Activated CD4-positive, alpha-beta T cell treated with anti-CD3 and anti-CD28 coated beads, Interleukin-2, Interleukin-6, amounts not matched to agents 100 ng/mL and 50 ng/mL, durations not matched to agents 16 hours and 8 hours (primary cell): ENCODE measurements around the gene MAP2K1.

Experiments used
- DNase-seq: peaks from one replicate; pipeline ENCODE4 v3.0.0-alpha.2; 2020

Gene MAP2K1

DNA sequence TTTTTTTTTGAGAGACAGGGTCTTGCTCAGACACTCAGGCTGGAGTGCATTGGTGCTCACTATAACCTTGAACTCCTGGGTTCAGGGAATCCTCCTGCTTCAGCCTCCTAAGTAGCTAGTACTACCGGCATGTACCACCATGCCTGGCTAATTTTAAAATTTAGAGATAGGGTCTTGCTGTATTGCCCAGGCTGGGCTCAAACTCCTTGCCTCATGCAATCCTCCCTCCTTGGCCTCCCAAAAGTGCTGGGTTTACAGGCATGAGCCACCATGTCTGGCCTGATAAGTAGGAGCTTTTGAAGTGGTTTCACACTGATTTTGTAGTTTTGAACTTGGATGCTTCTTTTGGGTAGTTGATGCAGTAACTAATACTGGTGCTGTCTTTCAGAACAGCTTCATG is 7.8 kb downstream of the MAP2K1 start:
- DNase-seq = no peak

DNA sequence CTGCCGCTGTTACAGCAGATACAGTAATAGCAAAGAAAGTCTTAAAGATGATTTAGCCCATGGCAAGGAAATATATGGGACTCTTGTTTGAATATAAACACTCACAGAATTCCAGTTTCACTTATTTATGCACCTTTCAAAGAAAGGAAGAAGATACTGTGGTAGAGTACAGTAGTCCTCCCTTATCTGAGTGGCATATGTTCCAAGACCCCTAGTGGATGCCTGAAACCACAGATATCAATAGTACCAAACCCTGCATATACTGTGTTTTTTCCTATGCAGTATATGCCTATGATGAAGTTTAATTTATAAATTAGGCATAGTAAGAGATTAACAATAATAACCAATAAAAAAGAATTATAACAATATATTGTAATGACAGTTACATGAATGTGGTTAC is 8.2 kb downstream of the MAP2K1 start:
- no peak for DNase-seq

DNA sequence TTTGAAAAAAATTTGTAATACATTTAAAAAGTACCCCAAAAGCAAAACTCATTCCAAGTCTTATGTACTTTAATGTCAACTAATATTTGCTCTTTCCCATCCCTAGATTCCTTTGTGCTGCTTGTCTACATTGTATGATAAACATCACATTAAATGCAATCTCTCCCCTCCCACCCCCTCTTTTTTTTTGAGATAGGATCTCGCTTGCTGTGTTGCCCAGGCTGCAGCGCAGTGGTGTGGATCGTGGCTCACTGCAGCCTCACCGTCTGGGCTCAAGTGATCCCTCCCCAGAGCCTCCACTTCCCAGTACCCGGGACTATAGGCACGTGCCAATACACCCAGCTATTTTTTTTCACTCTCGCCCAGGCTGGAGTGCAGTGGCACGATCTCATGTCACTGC is 12.6 kb downstream of the MAP2K1 start:
- DNase-seq = no peak

DNA sequence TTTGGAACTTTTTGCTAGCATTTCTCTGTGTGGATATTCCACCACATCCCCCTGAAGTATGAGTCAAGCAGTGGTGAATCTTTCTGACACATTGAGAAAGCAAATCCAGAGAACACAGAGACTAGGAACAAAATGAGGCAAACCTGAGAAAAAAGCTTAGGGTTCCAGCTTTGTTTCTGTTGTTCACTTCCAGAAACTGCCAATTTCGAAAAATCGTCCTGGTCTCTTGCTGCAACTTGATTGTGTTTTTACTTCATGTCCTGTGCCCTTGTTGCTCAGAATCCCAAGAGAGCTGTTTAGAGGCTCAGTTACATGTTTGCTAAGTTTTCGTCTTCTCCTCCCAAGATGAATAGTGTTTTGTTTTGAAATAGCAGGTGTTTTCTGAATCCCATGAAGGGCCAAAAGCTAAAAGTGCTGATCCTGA is 13.7 kb downstream of the MAP2K1 start:
- DNase-seq = peak; percentile 13

DNA sequence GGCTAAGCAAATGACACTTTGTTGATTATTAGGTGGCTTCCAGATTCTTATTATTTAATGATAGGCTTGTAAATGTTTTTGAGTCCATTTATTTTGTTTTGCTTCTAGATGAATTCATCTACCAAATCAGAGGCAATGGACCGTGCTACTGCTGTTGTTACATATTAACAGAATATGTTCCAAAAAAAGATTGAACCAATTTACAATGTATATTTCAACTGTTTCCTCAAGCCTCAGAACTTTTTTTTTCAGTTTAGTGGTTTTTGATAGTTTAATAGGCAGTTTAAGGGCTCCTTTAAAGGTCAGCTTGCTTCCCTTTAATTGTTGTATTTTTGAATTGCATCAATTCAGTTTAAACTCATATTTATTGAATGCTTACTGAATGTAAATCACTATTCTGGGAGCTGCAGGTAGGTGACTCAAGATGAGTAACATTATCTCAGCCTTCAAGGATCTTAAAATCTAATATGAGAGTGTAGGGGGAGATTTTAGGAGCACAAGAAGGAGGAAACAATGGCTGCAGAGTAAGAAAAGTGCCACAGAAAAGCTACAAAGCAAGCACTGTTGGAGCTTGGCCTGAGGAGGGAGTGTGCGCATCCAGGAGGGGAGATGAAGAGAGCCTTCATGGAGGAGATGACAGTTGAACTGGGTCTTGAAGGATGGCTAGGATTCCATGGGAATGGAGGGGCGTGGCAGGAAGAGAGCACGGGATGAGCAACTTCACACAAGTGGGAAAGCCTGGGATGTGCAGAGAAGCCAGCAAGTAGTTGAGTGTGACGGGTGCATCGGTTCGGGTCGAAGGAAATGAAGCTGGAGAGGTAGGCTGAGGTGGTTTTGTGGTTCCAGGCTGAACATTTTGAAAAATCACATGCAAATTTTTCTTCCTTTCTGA is 14.7 kb downstream of the MAP2K1 start:
- peak; percentile 28 for DNase-seq

DNA sequence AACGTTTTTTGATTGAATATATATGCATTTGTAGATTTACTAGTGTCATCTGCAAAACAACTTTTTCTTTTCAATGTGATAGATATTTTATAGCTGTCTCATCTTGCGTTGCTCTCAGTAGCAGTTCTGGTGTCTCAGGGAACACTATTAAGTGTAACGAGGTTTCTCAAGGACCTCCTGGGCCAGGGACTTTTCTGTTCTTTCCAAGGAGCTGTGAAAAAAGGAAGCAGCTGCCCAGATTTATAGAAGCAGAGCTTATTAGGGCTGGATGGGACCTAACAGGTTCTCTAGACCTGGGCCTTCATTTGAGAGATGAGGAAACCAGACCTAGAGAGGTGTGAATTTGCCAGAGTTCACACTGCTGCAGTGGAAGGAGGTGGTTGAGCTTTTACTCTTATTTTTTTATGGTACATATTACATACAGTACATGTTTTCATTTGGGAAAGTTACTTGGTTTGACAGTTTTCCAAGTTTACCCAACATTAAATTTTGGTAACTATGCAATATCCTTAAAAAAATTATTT is 16.1 kb downstream of the MAP2K1 start:
- no peak for DNase-seq

DNA sequence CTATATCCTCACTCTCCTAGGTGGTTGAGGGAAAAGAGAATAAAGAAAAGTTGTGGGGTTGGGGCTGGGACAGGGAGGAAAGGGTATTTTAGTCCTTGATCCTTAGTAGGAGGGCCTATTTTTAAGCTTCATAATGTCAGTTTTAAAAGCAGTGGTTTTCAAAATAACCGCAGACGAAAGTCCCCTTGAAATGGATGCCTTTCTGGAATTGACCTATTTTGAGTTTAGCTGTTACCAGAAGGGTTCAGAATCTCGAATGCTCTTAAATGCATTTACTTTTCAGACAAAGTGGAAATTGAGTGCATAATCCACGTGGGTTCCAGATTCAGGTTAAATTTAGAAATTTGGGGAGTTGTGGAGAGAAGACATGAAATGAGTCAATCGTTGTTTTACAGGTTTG is 16.6 kb downstream of the MAP2K1 start:
- no peak for DNase-seq

DNA sequence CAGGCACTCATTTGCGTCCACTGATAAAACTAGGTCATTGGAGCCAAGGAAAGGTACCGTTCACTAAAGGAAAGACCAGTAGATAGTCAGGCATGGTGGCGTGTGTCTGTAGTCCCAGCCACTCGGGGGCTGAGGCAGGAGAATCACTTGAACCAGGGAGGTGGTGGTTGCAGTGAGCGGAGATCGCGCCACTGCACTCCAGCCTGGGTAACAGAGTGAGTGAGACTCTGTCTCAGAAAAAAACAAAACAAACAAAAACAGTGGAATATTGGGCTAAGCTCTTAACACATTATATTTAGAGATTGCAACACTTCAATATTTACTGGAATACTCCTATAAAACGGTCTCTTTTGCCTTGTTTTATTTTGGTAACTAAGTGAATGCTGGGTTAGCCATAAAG is 17.4 kb downstream of the MAP2K1 start:
- no peak for DNase-seq

DNA sequence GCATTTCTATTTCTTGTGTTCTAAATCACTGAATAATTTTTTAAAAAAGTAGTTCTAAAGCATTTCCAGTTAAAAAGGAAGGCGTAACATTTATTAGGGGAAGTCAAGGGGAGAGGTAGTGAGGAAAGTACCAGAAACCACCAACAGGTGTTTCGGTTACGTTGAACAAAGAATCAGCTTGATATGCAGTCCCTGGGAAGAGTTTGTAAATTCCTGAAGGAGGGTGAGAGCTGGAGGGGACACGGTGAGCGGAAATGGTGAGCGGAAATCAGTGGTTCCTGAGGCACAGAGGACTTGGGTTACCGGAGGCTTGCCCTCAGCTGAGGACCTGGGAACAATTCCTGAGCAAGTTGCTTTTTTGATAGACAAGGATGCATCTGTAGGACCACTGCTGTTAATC is 17.8 kb downstream of the MAP2K1 start:
- DNase-seq = no peak

DNA sequence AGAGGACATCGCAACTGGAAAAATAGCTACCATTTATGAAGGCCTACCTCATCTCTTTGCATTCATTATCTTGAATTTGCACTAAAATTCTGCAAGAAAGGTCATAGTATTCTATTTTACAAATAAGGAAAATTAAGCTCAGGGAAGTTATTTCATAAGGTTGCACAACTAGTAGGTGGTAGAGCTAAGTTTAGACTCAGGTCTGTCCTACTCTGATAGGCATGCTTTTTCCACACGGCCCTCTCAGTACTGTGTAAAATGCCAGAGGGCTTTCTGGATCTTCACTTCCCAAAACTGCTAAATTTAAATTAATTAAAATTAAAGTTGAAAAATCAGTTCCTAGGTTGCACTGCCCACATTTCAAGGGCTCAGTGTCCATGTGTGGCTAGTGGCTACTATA is 18.3 kb downstream of the MAP2K1 start:
- DNase-seq = no peak

DNA sequence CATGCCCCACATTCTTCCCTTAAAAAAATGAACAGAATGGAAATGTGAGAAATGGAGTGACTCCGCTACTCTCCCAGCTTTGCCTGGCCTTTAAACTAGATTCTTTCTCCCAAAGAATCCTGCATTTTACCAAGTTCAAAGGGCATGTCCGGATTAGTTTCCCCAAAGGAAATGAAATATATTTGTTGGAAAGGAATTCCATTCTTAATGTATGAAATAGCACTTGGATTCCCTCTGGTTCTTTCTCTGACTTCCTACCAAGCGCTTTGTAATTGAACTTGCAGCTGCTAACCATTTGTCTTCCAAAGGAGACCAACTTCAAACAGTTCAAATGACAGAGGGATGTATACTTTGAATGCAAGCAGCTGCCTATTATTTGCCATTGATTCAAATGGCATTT is 18.9 kb downstream of the MAP2K1 start:
- DNase-seq = no peak

DNA sequence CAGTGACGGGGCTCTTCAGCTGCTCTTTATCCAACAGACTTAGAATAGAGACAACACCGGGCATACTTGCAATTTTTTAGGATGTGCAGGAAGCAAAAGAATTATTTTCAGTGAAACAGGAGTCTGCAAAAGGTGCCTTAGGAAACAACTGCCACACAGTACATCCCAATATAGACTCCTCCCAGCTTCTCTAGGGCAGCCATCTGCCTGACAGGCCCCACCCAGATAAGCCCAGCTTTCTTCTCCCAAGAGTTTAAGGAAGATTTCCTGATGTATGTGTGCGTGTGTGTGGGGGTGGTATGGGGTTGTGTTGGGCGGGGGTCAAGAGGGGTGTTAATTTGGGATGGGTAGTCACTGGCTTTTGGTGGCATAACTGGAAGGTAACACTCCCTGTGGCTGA is 21.5 kb downstream of the MAP2K1 start:
- DNase-seq = no peak

DNA sequence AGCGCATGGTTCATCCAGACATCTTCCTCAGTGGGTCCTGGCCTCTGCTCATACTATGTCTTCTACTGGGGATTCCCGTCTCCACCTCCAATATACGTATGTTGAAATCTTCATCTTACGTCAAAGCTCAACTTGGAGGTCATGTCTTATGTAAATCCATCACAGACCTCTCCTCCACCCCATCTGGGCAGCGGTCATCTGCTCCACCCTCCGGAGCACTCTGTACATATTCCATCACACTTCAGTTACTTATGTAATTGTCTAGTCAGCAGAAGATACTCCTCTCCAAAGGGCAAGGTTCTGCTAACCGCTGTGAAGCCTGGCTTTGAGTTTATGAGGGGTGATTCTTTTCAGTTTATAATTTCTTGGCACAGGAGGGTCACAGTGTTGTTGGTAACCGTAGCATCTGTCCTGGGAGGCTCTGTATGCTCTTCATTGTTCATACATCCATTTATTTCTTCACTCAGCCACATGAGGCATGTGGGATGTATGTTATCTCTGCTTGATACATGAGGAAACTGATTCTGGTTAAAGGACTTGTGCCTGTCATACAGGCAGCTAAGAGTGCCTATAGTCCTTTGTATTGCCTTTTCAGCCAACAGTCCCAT is 22.1 kb downstream of the MAP2K1 start:
- DNase-seq = no peak

DNA sequence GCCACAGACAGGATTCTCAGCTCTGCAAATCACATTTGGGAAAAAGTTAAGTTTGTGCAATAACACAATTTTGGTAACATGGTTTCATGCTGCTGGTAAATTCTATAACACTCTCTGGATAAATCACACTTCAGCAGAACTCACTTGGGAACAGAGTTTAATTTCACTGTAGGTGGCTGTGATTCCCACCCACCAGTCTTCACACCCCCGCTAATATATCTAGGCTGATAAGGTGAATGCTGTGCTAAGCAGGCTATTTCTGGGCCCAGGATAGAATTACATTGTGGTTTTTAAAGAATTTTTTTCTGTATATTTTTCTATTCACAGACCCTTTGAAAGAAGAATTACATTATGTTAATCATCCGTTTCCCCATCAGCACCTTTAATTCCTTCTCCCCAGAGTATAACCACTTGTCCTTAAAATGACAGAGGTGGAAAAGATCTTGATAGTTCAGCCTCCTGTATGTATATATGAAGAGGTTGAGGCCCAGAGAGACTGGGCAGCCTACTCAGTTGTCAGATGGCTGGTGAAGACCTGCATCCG is 22.9 kb downstream of the MAP2K1 start:
- no peak for DNase-seq

DNA sequence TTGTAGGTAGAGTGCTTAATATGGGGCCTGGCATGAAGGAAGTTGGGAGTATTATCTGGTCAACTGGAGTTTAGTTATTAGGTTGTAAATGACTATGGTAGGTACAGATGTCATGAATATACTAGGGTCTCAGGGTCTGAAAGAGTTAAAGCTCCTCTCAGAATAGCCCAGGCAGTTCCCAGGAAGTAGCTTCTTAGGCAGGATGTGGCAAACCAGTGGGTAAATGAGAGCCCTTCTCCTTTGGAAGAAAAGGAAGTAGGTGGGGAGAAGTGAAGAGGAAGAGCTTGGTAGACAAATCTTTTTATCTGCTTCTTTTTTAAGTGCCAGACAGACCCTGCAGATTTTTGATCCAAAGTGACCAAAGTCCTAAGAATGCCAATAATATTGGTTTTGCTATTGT is 24.5 kb downstream of the MAP2K1 start:
- peak; percentile 33 for DNase-seq

DNA sequence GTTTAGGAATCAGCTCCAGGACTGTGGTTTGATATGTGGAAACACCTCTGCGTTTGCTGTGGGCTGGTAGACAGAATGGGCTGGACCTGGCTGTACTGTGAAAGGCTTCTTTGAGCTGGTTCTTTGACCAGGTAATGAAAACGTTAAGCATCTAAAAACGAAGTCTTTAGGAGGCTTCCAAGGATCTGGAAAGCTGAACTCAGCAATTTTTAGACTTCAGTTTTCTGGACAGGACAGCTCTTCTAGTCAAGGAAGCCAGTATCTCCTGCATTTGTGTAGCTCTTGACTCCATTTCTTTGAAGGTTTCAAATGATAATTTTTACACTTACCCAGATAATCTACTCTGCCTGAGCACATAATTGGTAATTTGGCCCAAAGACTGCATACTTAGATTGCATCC is 25.5 kb downstream of the MAP2K1 start:
- no peak for DNase-seq

DNA sequence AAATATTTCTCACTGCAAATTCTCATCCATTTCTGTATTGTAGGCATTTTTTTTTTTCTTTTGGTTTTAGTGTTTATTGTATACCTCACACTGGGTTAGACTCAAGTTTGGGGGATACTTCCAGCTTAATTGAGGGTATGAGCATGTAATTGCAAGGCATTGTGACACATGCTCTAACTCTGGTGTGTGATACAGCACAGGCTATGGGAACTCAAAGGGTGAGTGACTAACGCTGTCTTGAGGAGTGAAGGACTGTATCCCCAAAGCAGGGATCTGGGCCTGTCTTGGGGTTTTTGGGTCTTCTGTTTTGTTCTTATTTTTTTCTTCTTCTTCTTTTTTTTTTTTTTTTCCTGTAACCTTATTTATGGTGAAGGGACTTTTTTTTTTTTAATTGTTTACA is 26.9 kb downstream of the MAP2K1 start:
- DNase-seq = no peak

DNA sequence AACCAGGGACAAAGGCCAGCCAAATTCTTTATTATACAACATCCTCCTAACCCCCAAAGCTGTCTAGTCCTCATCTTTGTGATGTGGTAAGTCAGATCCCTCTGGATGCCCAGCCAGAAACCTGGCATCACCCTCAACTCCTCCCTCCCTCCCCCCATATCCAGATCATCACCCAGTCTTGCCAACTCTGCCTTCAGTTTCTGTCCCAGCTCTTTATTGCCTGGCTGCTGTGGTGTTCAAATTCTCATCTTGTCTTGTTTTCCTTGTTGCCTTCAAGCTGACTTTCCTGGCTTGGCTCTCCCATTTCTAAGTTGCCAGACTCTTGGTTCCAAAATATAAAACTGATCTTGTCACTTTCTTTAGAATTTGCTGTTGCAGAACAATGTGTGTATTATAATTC is 28.6 kb downstream of the MAP2K1 start:
- DNase-seq = no peak

DNA sequence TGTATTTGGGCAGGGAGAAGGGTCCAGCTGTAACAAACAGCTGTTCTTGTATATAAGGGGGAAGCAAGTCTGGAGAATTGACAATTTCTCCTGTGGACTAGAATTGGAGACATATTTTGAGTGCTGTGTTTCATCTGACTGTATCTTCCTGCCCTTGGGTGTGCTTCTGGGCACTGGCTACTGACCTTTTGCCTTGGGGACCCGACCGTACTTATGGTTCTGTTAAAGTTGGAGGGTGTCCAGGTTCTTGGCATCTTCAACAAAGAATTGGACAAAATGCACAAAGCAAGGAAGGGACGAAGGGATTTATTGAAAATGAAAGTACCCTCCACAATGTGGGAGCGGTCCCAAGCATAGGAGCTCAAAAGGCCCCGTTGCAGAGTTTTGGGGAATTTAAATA is 31.0 kb downstream of the MAP2K1 start:
- no peak for DNase-seq

DNA sequence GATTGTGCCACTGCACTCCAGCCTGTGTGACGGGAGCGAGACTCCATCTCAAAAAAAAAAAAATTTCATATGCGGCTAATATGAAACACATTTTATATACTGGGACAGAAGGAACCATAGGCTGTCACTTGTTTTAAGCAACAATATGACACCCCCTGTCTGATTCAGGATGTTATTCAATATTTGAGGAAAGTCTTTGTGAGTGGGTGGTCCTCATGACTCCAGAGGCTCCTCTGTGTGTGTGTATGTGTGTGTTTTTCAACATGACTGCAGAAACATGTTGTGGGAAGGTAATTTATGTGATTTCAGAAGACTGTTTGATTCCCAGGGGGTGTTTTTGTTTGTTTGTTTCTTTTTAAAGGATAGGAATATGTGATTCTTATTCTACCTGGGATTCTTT is 32.8 kb downstream of the MAP2K1 start:
- no peak for DNase-seq

DNA sequence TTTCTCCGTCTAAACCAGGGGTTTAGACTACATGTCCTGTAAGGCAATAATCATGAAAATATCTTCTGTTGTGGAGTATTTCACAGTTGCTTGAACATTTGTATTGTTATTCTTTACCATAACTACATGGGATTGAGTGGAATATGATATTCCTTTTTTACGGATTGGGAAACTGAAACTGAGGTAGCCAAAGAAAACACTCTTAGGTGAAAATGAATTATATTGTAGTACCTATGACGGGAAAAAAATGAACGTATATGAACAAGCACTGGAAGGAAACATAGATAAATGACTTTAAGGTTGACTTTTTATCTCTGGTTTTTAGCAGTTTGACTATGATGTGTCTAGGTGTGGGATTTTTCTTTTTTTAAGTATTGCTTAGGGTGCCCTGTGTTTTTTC is 35.6 kb downstream of the MAP2K1 start:
- DNase-seq = no peak

DNA sequence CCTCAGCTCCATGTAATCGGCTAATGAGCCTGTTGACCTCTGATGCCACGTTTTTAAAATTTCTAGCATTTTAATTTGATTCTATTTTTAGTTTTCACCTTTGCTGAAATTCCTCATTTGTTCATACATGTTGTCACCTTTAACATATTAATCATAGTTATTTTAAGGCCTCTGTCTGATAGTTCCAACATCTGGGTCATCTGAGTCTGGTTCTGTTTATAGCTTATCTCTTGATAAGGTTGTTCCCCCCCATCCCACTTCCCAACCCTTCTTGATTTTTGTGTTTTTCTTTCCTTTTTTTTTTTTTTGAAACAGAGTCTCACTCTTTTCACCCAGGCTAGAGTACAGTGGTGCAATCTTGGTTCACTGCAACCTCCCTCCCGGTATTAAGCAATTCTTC is 36.4 kb downstream of the MAP2K1 start:
- no peak for DNase-seq

DNA sequence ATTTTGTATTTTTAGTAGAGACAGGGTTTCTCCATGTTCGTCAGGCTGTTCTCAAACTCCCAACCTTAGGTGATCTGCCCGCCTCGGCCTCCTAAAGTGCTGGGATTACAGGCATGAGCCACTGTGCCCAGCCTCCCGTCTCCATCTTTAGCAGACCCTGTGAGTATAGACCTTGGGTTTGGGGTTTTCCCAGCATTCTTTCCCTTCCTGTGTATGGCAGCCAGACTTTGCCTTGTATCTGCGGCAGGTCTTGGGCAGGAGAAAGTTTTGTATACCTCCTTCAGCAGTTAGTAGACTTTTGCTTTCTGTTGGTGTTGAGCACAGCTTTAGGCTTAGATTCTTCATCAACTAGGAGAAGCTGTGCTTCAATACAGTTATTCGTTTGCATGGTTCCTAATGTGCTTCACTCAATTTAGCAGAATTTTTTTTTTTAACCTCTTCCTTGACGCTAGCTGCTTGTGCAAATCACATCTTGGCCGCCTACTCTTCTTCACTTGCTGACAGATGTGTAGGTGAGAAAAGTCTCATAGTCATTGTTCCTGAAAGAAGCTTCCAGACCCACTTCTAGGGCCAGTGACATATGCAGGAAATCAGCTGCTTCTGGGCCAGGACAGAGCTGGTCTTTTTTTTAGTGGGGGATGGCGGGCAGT is 38.4 kb downstream of the MAP2K1 start:
- DNase-seq = no peak

DNA sequence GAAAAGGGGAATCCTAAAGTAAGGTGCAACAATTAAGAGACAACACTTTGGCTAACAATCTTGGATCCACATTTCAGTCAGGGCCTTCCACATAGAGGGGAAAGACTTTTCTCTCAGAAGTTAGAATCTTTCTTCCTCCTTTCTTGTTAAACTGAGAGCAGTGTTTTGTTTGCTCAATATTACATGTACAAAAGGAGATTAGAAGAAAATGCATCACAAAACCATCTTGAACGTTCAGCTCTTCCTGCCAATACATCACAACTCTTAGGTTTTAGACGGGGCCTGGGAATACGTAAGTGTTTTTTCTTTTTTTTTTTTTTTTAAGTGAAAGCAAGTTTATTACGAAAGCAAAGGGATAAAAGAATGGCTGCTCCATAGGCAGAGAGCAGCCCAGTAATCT is 39.1 kb downstream of the MAP2K1 start:
- DNase-seq = no peak
